GM12872 (cell line): ENCODE data around the gene CBX2.

ENCODE experiments used
- TF ChIP-seq, protein P1 (sequence below): IDR thresholded peaks from 3 replicates; pipeline ENCODE4 v1.5.1; 2011; ENCODE audit warnings: low read depth, mild to moderate bottlenecking, low read length, moderate library complexity; ENCODE audit not compliant: insufficient read depth

Gene CBX2

GRCh38 chr17:79826841-79827578, 49.1 kb downstream of the CBX2 start:
- TF ChIP-seq, protein P1, sequence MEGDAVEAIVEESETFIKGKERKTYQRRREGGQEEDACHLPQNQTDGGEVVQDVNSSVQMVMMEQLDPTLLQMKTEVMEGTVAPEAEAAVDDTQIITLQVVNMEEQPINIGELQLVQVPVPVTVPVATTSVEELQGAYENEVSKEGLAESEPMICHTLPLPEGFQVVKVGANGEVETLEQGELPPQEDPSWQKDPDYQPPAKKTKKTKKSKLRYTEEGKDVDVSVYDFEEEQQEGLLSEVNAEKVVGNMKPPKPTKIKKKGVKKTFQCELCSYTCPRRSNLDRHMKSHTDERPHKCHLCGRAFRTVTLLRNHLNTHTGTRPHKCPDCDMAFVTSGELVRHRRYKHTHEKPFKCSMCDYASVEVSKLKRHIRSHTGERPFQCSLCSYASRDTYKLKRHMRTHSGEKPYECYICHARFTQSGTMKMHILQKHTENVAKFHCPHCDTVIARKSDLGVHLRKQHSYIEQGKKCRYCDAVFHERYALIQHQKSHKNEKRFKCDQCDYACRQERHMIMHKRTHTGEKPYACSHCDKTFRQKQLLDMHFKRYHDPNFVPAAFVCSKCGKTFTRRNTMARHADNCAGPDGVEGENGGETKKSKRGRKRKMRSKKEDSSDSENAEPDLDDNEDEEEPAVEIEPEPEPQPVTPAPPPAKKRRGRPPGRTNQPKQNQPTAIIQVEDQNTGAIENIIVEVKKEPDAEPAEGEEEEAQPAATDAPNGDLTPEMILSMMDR, result no peak

GRCh38 chr17:79829004-79829403, 51.1 kb downstream of the CBX2 start:
- TF ChIP-seq, protein P1, result no peak

DNA sequence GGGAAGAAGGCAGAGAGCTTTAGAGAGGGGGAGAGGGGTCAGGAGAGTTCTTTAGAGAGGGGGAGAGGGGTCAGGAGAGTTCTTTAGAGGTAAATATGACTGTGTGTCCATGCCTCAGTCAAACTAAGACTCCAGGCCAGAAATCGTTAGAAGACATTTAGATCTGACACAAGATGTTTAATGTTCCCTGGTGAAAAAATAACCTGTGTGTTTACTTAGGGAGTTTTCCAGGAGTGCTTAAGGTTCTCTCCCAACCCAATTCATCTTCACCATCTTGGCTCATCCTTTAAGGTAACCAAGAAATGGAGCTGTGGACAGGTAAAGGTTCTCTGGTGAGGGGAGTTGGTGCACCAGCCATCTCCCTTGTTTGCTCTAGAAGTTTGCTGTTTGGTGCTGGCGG, 51.5 kb downstream of the CBX2 start:
- TF ChIP-seq, protein P1, result no peak

DNA sequence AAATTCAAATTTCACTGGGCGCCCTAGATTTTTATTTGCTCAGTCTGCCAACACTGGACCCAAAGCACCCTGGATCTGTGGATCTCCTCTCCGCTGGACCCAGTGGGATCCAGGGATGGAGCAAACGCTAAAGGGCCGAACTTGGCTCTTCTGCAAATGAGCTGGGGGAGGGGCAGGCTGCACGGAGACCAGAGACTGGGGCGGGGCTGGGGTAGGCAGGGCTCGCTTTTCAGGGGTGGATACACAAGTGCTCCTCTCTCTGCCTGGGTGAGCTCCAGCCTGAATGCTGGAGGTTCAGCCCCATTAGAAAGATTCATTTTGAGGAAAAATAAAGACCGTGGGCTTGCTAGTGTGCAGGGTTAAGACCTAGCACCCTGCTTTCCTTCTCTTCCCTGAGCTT, 52.4 kb downstream of the CBX2 start:
- TF ChIP-seq, protein P1, result no peak

DNA sequence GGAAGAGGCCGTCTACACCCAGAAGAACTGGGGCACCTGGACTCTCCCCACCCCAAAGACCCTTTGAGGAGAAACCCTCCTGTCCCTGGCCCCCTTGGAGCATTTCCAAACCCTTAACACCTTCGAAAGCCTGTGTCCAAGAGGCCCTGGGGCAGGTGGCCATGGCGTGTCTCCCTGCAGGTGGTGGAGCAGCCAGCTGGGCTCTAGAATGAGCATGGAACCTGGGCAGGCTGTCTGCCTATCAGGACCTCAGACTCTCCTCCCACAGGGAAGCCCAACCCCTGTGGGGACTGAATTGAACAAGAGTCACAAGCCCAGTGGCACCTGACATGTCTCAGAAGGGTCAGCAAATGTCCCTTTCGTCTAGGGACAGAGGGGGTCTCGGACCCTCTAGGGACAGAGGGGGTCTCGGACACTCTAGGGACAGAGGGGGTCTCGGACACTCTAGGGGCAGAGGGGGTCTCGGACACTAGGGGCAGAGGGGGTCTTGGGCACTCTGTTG, 52.9 kb downstream of the CBX2 start:
- TF ChIP-seq, protein P1, result no peak

DNA sequence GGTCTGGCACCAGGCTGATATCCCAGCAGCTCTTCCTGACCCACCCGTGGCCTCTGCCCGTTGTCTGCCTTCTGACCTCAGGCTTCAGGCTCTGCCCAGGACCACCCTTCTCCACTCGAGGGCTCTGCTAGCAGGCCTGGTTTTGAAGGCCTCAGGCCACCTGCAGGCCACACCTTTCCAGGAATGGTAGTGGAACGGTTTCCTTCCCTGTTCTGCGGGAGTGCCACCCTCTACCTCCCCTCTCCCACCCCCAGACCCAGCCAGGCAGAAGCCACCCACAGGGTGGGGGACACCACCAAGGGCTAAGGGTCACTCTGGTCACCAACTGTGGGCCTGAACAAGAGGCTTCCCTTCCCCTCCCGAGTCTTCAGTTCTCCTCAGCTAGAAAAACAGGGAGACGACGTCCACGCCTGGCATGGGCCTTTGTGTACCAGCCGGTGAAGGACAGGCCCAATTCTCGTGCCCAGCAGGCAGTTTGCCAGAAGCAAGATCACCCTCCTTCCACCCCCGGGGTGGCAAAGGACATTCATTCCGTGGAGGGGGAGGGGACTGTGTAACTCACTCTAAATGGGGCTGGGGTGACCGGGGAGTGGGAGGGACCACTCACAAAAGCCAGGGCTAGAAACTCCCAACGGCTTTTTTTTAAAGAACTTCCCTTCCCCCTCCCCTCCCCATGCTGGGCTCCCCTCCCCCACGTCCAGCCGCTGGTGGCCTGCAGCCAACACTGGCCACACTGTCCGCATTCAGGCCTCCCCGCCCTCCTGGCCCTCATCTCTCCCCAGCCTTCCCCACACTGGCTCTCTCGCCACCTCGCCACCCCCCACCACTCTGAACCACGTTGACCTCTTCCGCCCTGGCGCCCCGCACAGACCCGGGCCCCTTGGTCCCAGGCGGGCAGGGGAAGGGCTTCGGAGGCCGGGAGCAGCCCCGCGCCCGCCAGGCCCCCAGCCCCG, 53.6 kb downstream of the CBX2 start:
- TF ChIP-seq, protein P1, result no peak

- TF ChIP-seq, protein P1, result no peak
These were observed 54.5 kb downstream of the CBX2 start for GRCh38 chr17:79832218-79833109.
